ENCODE data around the gene COQ8B.

COQ8B gene

GRCh38 chr19:40686882-40687524 is 29.7 kb downstream of the COQ8B start:
- no peak for TF ChIP-seq CTCF (IDR thresholded peaks at IDR 0.05; ENCODE audit: insufficient read depth, missing control alignments)
- DNase-seq (ENCODE audit: insufficient read length, low spot score) (no peak), FAIRE-seq (no peak)

GRCh38 chr19:40685563-40685962 is 31.1 kb downstream of the COQ8B start:
- DNase-seq (ENCODE audit: insufficient read length, low spot score) (no peak), FAIRE-seq (no peak)
- TF ChIP-seq CTCF (IDR thresholded peaks at IDR 0.05; ENCODE audit: insufficient read depth, missing control alignments): no peak

GRCh38 chr19:40685016-40685526 is 31.6 kb downstream of the COQ8B start:
- FAIRE-seq (no peak), DNase-seq (ENCODE audit: insufficient read length, low spot score) (no peak)
- TF ChIP-seq CTCF (IDR thresholded peaks at IDR 0.05; ENCODE audit: insufficient read depth, missing control alignments): no peak

- TF ChIP-seq CTCF (IDR thresholded peaks at IDR 0.05; ENCODE audit: insufficient read depth, missing control alignments): no peak
- DNase-seq (ENCODE audit: insufficient read length, low spot score) (no peak), FAIRE-seq (no peak)
Measured at GRCh38 chr19:40684280-40684679, 32.4 kb downstream of the COQ8B start.

- FAIRE-seq (no peak), DNase-seq (ENCODE audit: insufficient read length, low spot score) (no peak)
- TF ChIP-seq CTCF (IDR thresholded peaks at IDR 0.05; ENCODE audit: insufficient read depth, missing control alignments): no peak
Measured at GRCh38 chr19:40683437-40683836, 33.2 kb downstream of the COQ8B start.

- FAIRE-seq: no peak
- TF ChIP-seq CTCF (IDR thresholded peaks at IDR 0.05; ENCODE audit: insufficient read depth, missing control alignments): no peak
- no peak for DNase-seq (ENCODE audit: insufficient read length, low spot score)
Measured at GRCh38 chr19:40682431-40682964, 34.2 kb downstream of the COQ8B start.

- no peak for FAIRE-seq
- TF ChIP-seq CTCF (IDR thresholded peaks at IDR 0.05; ENCODE audit: insufficient read depth, missing control alignments): no peak
- no peak for DNase-seq (ENCODE audit: insufficient read length, low spot score)
Measured at GRCh38 chr19:40681039-40681438, 35.6 kb downstream of the COQ8B start.
